Peyer's patch (tissue), 4 donors: ENCODE results near the gene ZNF628. TPM values are rescaled to one million over a fixed set of nuclear protein-coding genes. Genes with fewer than 3 reads are reported as not detected.
A peak's percentile ranks its signal among the peaks of the same experiment; 100 is the strongest.
"Not testable (repeated sequence)": the region's sequence is repeated elsewhere in the genome, so short reads cannot be mapped to it uniquely, and the experiment has no call there.

Source experiments
- DNase-seq, 3 donors: peaks; one replicate each; pipeline ENCODE4 v3.0.0-alpha.2; 2017 to 2019
- H3K27ac ChIP-seq, 4 donors: fragments of 200-600 bp; sonication (generic); one replicate each; pipeline ENCODE4 v1.5.1; 2016 to 2019
- H3K27me3 ChIP-seq, 2 donors: fragments of 200-600 bp; sonication (generic); one replicate each; pipeline ENCODE4 v1.5.1; 2019
- H3K36me3 ChIP-seq, 3 donors: fragments of 200-600 bp; sonication (generic); one replicate each; pipeline ENCODE4 v1.5.1; 2016 to 2019
- H3K4me1 ChIP-seq, 4 donors: fragments of 200-600 bp; sonication (generic); one replicate each; pipeline ENCODE4 v1.5.1; 2016 to 2019
- H3K4me3 ChIP-seq, 4 donors: fragments of 200-600 bp; sonication (generic); 1 replicate in 3 of 4; 2 replicates in 1 of 4; pipeline ENCODE4 v1.5.1; 2016 to 2019; ENCODE audit warnings: mild to moderate bottlenecking in 1 of 4
- H3K9me3 ChIP-seq, 4 donors: fragments of 200-600 bp; sonication (generic); one replicate each; pipeline ENCODE4 v1.5.1; 2016 to 2019; ENCODE audit warnings: mild to moderate bottlenecking in 1 of 4
- POLR2A ChIP-seq, 2 donors: fragments of 450-650 bp; IDR thresholded peaks; one replicate each; pipeline ENCODE4 v1.5.1; 2017; ENCODE audit warnings: antibody characterized with exemption in 2 of 2, mild to moderate bottlenecking in 2 of 2, moderate library complexity in 2 of 2
- total RNA-seq, 4 donors: library from RNA; depleted of rRNA; stranded (reverse); fragments of >200 nt; gene quantifications; one replicate each; pipeline ENCODE4 v1.1.0, GENCODE V29; 2016
- TF ChIP-seq, protein P1 (sequence below), 6 experiments: fragments of 450-650 bp in 4 of 6; fragments of 200-600 bp in 2 of 6; sonication (generic) in 1 of 6; IDR thresholded peaks; one replicate each; pipeline ENCODE4 v1.5.1; 2017 to 2019; ENCODE audit warnings: antibody characterized with exemption in 6 of 6, mild to moderate bottlenecking in 3 of 6, moderate library complexity in 1 of 6

ZNF628 gene
- total RNA-seq, 4 donors from 2014 or later: 10.1 to 47.0 (median 15.5) TPM

DNA sequence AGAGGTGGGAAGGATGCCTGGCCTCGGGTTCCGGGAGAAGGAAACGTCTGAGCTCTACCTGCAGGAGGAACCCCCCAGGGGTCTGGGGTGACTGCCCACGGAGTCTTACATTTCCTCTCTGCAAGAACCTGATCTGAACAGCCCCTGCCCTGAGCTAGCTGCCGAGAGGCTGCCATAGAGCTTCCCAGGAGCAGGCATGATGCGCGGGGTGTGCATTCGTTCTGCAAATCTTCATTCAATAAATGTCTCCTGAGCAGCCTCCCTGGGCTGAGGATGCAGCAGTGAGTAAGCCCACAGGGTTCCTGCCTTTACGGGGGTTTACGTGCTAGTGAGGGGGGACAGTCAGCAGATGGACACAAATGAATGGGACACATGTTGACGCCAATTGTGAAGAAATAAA, 31.8 kb upstream of the ZNF628 start:
- H3K9me3 ChIP-seq: no peaks in the 10 kb centered on the region
- no peaks in the 10 kb centered on the region for H3K36me3 ChIP-seq
- no peak overlapping the region for H3K4me3 ChIP-seq
- H3K27ac ChIP-seq: no peak overlapping the region
- peaks cover 0 to 51% of the 10 kb centered on the region in 2 donors for H3K27me3 ChIP-seq
- TF ChIP-seq, protein P1, sequence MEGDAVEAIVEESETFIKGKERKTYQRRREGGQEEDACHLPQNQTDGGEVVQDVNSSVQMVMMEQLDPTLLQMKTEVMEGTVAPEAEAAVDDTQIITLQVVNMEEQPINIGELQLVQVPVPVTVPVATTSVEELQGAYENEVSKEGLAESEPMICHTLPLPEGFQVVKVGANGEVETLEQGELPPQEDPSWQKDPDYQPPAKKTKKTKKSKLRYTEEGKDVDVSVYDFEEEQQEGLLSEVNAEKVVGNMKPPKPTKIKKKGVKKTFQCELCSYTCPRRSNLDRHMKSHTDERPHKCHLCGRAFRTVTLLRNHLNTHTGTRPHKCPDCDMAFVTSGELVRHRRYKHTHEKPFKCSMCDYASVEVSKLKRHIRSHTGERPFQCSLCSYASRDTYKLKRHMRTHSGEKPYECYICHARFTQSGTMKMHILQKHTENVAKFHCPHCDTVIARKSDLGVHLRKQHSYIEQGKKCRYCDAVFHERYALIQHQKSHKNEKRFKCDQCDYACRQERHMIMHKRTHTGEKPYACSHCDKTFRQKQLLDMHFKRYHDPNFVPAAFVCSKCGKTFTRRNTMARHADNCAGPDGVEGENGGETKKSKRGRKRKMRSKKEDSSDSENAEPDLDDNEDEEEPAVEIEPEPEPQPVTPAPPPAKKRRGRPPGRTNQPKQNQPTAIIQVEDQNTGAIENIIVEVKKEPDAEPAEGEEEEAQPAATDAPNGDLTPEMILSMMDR (IDR thresholded peaks at IDR 0.05): no peak
- no peak for TF ChIP-seq POLR2A (IDR thresholded peaks at IDR 0.05)
- peaks cover 0 to 24% (median 9%) of the 10 kb centered on the region in 4 donors for H3K4me1 ChIP-seq
- no peak for DNase-seq

DNA sequence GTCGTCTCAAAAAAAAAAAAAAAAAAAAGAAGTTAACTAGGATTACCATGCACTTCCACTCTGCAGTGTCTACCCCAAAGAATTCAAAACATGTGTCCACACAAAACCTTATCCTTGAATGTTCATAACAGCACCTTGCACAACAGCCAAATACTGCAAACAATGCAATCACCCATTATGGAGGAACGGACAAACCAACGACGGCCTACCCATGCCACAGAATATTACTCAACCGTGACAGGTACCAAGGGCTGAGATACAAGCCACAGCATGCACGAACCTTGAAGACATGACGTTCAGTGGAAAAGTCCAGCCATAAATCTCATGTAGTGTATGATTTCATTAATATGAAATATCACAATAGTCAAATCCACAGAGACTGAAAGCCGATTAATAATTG, 30.4 kb upstream of the ZNF628 start:
- Histone ChIP-seq H3K4me3 (no peak overlapping the region), H3K27ac (no peak overlapping the region), H3K36me3 (no peaks in the 10 kb centered on the region), H3K27me3 (peaks cover 0 to 46% of the 10 kb centered on the region in 2 donors), H3K9me3 (no peaks in the 10 kb centered on the region), H3K4me1 (peaks cover 0 to 19% (median 7%) of the 10 kb centered on the region in 4 donors)
- DNase-seq: no peak
- no peak for TF ChIP-seq POLR2A (IDR thresholded peaks at IDR 0.05)
- TF ChIP-seq, protein P1 (IDR thresholded peaks at IDR 0.05): no peak

DNA sequence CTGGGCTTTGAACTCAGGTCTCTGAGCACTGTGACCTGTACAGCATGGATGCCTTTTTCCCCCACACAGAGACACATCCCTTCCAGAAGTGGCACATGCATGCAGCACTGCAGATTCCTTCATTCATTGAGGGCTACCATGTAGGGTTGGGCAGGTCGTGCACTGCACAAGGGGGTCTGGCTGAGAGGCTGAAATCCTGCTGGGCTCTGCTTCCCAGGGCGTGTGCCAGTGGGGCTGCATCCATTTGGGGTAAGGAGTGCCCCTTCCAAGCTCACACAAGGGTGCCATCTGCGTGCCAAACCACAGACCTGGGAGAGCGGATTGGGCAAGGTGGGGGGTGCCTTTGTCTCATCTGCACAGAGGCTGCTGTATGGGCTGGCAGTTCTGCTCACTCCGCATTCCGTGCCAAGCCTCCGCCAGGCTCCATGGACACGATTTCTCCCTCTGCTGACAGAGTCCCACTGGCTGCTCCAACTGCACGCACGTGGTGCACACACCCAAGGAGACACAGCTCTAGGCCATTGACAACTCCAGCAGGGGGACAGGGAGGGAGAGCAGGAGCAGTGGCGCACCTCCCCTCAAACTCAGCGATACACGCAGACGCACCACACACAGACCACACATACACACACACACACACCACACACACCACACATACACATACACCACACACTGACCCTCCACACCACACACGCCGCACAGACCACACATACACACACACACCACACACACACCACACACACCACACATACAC, 28.8 kb upstream of the ZNF628 start:
- H3K4me3 ChIP-seq: no peak overlapping the region
- H3K27me3 ChIP-seq: peaks cover 0 to 48% of the 10 kb centered on the region in 2 donors
- no peak for DNase-seq
- H3K36me3 ChIP-seq: no peaks in the 10 kb centered on the region
- TF ChIP-seq, protein P1 (IDR thresholded peaks at IDR 0.05): no peak
- TF ChIP-seq POLR2A (IDR thresholded peaks at IDR 0.05): no peak
- no peak overlapping the region for H3K27ac ChIP-seq
- no peaks in the 10 kb centered on the region for H3K9me3 ChIP-seq
- H3K4me1 ChIP-seq: peaks cover 0 to 21% (median 8%) of the 10 kb centered on the region in 4 donors

DNA sequence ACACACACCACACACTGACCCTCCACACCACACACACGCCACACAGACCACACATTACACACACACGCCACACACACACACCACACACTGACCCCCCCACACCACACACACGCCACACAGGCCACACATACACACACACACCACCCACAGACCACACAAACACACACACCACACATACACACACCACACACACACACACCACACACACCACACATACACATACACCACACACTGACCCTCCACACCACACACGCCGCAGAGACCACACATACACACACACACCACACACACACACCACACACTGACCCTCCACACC, 28.3 kb upstream of the ZNF628 start:
- H3K36me3 ChIP-seq, H3K9me3 ChIP-seq, DNase-seq, H3K27ac ChIP-seq, H3K4me3 ChIP-seq: not testable (repeated sequence)
- H3K4me1 ChIP-seq: peaks cover 0 to 22% (median 9%) of the 10 kb centered on the region in 4 donors
- H3K27me3 ChIP-seq: peaks cover 0 to 45% of the 10 kb centered on the region in 2 donors

DNA sequence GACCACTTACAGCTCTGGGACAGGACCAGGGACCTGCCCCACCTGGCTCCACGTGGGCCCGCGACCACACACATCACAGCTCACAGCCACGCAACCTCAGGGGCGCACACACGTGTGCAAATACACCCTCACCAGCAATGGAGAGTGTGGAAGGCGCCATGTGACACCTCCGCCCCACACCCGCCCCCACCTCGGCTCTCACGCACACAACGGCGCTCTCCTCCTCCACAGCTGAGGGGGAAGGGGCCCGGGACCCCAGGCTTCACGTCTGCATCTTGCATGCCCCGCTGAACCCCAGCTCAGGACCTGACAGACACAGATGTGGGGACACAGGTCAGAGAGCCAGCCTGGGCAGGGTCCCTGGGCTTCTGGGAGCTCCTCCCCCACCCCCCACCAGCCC, 26.9 kb upstream of the ZNF628 start:
- DNase-seq: no peak
- no peaks in the 10 kb centered on the region for H3K36me3 ChIP-seq
- peaks cover 0 to 24% (median 9%) of the 10 kb centered on the region in 4 donors for H3K4me1 ChIP-seq
- H3K9me3 ChIP-seq: no peaks in the 10 kb centered on the region
- H3K27me3 ChIP-seq: peaks cover 0 to 31% of the 10 kb centered on the region in 2 donors
- TF ChIP-seq, protein P1 (IDR thresholded peaks at IDR 0.05): no peak
- TF ChIP-seq POLR2A (IDR thresholded peaks at IDR 0.05): no peak
- H3K4me3 ChIP-seq: no peak overlapping the region
- H3K27ac ChIP-seq: no peak overlapping the region

DNA sequence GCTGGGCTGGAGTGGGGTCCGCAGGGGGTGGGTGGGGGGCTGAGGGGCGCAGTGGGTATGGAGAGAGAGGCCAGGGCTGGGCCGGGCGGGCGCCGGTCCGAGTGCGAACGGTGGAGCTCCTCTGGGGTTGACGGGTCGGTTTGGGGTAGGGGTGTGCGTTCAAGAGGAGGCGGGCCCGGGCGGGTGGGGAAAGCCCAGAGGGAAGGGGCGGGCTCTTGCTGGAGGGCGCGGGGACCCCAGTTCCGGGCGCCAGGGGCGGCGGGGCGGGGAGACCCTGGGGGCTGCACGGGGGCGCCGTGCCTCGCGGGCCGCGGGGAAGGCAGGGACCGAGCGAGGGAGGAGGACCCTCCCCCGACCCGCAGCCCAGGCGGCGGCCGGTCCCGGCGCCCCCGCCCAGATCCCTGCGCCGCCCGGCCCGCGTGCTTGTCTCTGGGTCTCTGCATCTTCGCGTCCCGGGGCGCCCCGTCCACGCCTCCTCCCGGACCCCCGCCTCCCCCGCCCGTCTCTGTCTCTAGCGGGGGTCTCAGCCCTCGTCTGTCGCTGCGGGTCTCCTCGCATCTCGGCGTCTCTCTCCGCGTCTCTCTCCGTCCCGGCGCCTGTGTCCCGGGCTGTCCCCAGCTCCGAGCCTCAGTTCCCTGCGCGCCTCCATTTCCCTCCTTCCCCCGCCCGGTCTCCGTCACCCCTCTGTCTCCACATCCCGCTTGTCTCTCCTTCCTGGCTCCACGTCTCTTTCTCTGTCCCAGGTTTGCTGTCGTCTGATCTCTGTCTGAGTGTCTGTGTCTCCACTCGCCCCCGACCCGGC, 25.1 kb upstream of the ZNF628 start:
- peak overlapping the region in 2 of 4 donors; percentile 2 to 41 for H3K4me3 ChIP-seq

More for the DNA sequence above, 25.1 kb upstream of the ZNF628 start:
- DNase-seq: no peak
- H3K4me1 ChIP-seq: peaks cover 0 to 24% (median 9%) of the 10 kb centered on the region in 4 donors
- peaks cover 0 to 14% (median 0%) of the 10 kb centered on the region in 3 donors for H3K36me3 ChIP-seq
- no peaks in the 10 kb centered on the region for H3K9me3 ChIP-seq
- no peak overlapping the region for H3K27ac ChIP-seq
- TF ChIP-seq POLR2A (IDR thresholded peaks at IDR 0.05): no peak
- TF ChIP-seq, protein P1 (IDR thresholded peaks at IDR 0.05): no peak
- peaks cover 0 to 26% of the 10 kb centered on the region in 2 donors for H3K27me3 ChIP-seq
